Vagina (tissue), 2 donors: ENCODE results near the gene EXOC6B.

Source experiments
- POLR2A ChIP-seq, 2 donors: fragments of 450-650 bp; IDR thresholded peaks; one replicate each; pipeline ENCODE4 v1.6.1; 2017; ENCODE audit warnings: antibody characterized with exemption in 2 of 2, mild to moderate bottlenecking in 2 of 2, moderate library complexity in 2 of 2
- TF ChIP-seq, protein P1 (sequence below), 3 experiments: fragments of 450-650 bp in 2 of 3; fragments of 200-600 bp in 1 of 3; sonication (generic) in 1 of 3; IDR thresholded peaks; one replicate each; pipeline ENCODE4 v1.5.1; 2017 to 2019; ENCODE audit warnings: antibody characterized with exemption in 3 of 3, mild to moderate bottlenecking in 2 of 3, moderate library complexity in 2 of 3

DNA sequence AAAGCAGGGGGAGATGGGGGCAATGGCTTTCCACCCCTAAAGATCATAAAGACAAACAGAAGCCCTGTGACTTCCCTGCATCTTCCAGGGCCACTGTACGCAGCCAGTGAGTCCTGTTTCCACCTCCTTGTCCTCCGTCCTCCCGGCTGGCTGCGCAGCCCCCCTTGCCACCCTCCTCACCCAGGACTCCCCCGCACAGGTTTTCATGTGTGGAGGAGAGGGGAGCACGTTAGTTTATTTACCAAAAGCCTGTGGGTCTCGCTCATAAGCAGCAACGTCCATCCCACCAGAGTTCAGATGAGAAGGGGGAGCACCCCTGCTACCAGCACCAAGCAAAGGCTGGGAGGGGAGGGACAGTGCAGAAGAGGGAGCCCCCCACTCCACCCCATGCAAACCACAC lies 689.9 kb downstream of the EXOC6B start:
- TF ChIP-seq, protein P1, sequence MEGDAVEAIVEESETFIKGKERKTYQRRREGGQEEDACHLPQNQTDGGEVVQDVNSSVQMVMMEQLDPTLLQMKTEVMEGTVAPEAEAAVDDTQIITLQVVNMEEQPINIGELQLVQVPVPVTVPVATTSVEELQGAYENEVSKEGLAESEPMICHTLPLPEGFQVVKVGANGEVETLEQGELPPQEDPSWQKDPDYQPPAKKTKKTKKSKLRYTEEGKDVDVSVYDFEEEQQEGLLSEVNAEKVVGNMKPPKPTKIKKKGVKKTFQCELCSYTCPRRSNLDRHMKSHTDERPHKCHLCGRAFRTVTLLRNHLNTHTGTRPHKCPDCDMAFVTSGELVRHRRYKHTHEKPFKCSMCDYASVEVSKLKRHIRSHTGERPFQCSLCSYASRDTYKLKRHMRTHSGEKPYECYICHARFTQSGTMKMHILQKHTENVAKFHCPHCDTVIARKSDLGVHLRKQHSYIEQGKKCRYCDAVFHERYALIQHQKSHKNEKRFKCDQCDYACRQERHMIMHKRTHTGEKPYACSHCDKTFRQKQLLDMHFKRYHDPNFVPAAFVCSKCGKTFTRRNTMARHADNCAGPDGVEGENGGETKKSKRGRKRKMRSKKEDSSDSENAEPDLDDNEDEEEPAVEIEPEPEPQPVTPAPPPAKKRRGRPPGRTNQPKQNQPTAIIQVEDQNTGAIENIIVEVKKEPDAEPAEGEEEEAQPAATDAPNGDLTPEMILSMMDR (IDR thresholded peaks at IDR 0.05): no peak
- no peak for TF ChIP-seq POLR2A (IDR thresholded peaks at IDR 0.05)
